ENCODE data around the gene FABP3. TPM values are rescaled to one million over a fixed set of nuclear protein-coding genes. Genes with fewer than 3 reads are reported as not detected.

FABP3 gene
- total RNA-seq, 1 donor from 2014 or later, result 148 TPM

DNA sequence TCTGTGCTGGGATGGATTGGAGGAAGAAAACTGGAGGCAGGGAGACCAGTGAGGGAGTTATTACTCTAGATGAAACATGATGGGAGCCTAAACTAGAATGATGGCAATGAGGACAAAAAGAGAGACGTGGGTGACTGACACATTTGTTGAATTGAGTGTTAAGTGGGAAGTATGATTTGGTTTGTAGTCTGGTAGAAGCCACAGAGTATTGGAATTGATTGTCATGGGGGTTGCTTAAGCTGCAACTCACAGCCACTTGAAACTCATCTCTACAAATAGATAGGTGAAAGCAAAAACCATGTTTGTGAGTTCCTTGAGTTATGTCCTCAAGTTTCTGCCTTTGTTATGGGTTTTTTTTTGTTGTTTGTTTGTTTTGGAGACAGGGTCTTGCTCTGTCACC, 28.4 kb downstream of the FABP3 start:
- H3K27ac Mint-ChIP-seq (ENCODE audit: unreplicated experiment), result no peak overlapping the region
- DNase-seq, result no peak
- no peak overlapping the region for H3K4me3 Mint-ChIP-seq (ENCODE audit: unreplicated experiment)
- no peaks in the 10 kb centered on the region for H3K36me3 Mint-ChIP-seq (ENCODE audit: unreplicated experiment)
- H3K9me3 Mint-ChIP-seq (ENCODE audit: unreplicated experiment), result no peaks in the 10 kb centered on the region
- no peaks in the 10 kb centered on the region for H3K27me3 Mint-ChIP-seq (ENCODE audit: unreplicated experiment)
- no peaks in the 10 kb centered on the region for H3K4me1 Mint-ChIP-seq (ENCODE audit: low read depth, unreplicated experiment)
- TF ChIP-seq, protein P1, sequence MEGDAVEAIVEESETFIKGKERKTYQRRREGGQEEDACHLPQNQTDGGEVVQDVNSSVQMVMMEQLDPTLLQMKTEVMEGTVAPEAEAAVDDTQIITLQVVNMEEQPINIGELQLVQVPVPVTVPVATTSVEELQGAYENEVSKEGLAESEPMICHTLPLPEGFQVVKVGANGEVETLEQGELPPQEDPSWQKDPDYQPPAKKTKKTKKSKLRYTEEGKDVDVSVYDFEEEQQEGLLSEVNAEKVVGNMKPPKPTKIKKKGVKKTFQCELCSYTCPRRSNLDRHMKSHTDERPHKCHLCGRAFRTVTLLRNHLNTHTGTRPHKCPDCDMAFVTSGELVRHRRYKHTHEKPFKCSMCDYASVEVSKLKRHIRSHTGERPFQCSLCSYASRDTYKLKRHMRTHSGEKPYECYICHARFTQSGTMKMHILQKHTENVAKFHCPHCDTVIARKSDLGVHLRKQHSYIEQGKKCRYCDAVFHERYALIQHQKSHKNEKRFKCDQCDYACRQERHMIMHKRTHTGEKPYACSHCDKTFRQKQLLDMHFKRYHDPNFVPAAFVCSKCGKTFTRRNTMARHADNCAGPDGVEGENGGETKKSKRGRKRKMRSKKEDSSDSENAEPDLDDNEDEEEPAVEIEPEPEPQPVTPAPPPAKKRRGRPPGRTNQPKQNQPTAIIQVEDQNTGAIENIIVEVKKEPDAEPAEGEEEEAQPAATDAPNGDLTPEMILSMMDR (IDR thresholded peaks at IDR 0.05; ENCODE audit: partially characterized antibody, unreplicated experiment), result no peak

DNA sequence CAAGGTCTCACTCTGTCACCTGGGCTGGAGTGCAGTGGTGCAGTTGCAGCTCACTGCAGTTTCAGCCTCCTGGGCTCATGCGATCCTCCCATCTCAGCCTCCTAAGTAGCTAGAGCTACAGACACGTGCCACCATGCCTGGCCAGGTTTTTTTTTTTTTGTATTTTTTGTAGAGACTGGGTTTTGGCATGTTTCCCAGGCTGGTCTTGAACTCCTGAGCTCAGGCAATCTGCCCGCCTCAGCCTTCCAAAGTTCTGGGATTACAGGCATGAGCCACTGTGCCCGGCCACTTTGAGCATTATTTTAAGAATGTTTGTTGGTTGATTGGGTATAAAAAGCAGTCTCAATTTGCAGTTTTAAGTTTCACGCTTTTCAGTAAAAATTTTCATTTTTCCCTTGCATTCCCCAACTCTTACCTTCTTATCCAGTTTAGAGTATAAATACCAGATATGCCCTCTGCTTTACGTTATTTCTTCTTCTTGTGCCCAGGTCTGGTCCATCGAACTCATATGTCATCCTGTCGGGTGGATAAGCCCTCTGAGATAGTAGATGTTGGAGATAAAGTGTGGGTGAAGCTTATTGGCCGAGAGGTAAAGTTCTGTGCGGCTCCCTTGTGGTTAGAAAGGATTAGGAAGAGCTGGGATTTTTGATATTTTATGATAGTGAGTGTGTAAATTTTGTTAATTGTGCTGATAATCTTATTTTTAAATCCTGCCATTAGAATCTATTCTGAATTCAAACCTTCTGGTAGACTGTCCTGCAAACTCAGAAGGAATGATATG, 36.0 kb downstream of the FABP3 start:
- Mint-ChIP-seq H3K9me3 (ENCODE audit: unreplicated experiment) (peaks cover 1% of the 10 kb centered on the region), H3K27me3 (ENCODE audit: unreplicated experiment) (no peaks in the 10 kb centered on the region), H3K36me3 (ENCODE audit: unreplicated experiment) (no peaks in the 10 kb centered on the region), H3K4me3 (ENCODE audit: unreplicated experiment) (no peak overlapping the region), H3K27ac (ENCODE audit: unreplicated experiment) (no peak overlapping the region), H3K4me1 (ENCODE audit: low read depth, unreplicated experiment) (peaks cover 3% of the 10 kb centered on the region)
- DNase-seq, result no peak
- TF ChIP-seq, protein P1 (IDR thresholded peaks at IDR 0.05; ENCODE audit: partially characterized antibody, unreplicated experiment), result no peak

DNA sequence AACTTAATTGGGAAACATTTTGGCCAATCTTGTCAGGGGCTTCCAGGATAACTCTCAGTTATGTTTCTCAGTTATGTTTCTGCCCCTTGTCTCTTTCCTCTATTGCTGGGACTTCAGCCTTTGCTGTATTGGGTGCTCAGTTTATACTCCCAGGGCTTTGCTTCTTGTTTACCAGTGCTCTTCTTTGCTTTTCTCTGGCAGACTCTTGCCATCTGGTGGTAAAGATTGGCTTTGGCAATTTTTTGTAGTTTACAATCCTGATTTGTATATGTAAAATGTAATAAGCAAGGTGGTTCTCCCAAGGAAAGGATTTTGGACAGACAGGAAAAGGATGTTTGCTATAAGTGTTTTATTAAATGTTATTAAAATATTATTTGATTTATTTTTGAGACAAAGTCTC, 37.9 kb downstream of the FABP3 start:
- H3K4me1 Mint-ChIP-seq (ENCODE audit: low read depth, unreplicated experiment), result peaks cover 6% of the 10 kb centered on the region
- H3K36me3 Mint-ChIP-seq (ENCODE audit: unreplicated experiment), result no peaks in the 10 kb centered on the region
- H3K27me3 Mint-ChIP-seq (ENCODE audit: unreplicated experiment), result no peaks in the 10 kb centered on the region
- H3K27ac Mint-ChIP-seq (ENCODE audit: unreplicated experiment), result no peak overlapping the region
- DNase-seq, result no peak
- TF ChIP-seq, protein P1 (IDR thresholded peaks at IDR 0.05; ENCODE audit: partially characterized antibody, unreplicated experiment), result no peak
- H3K4me3 Mint-ChIP-seq (ENCODE audit: unreplicated experiment), result no peak overlapping the region
- H3K9me3 Mint-ChIP-seq (ENCODE audit: unreplicated experiment), result peaks cover 1% of the 10 kb centered on the region

DNA sequence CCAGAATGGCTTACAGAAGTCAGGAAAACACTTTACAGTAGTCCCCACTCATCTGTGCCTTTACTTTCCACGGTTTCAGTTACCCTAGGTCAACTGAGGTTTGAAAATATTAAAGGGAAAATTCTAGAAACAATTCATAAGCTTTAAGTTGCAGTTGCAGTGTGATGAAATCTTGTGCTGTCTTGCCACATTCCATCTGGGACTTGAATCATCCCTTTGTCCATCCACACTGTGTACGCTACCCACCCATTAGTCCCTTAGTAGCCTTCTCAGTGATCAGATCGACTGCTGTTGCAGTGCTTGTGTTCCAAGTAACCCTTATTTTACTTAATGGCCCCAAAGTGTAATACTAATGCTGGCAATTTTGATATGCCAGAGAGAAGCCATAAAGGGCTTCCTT, 45.5 kb downstream of the FABP3 start:
- TF ChIP-seq, protein P1 (IDR thresholded peaks at IDR 0.05; ENCODE audit: partially characterized antibody, unreplicated experiment), result no peak
- H3K27ac Mint-ChIP-seq (ENCODE audit: unreplicated experiment), result peak overlapping the region; percentile 45
- H3K4me1 Mint-ChIP-seq (ENCODE audit: low read depth, unreplicated experiment), result peaks cover 21% of the 10 kb centered on the region
- no peaks in the 10 kb centered on the region for H3K27me3 Mint-ChIP-seq (ENCODE audit: unreplicated experiment)
- no peaks in the 10 kb centered on the region for H3K36me3 Mint-ChIP-seq (ENCODE audit: unreplicated experiment)
- no peaks in the 10 kb centered on the region for H3K9me3 Mint-ChIP-seq (ENCODE audit: unreplicated experiment)
- no peak for DNase-seq
- H3K4me3 Mint-ChIP-seq (ENCODE audit: unreplicated experiment), result no peak overlapping the region

DNA sequence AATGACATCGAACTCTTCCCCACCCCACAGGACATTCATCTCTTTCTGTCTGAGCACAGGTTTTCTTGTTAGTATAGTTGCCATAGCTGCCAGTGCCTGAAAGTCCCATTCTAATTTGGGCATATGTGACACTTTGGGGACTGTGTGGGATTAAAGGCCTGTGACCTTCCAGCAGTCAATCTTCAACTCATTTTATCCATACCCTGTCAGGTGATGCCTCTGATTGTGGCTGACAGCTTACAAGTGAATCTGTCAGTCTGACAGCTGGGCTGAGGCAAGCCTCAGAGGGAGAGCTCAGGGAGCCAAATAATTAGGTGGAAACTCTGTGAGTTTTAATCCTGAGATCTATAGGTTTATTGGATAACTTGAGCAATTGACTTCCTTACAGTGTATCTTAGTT, 46.4 kb downstream of the FABP3 start:
- DNase-seq, result peak; percentile 27
- H3K36me3 Mint-ChIP-seq (ENCODE audit: unreplicated experiment), result no peaks in the 10 kb centered on the region
- TF ChIP-seq, protein P1 (IDR thresholded peaks at IDR 0.05; ENCODE audit: partially characterized antibody, unreplicated experiment), result no peak
- H3K9me3 Mint-ChIP-seq (ENCODE audit: unreplicated experiment), result no peaks in the 10 kb centered on the region
- peak overlapping the region; percentile 83 for H3K27ac Mint-ChIP-seq (ENCODE audit: unreplicated experiment)
- peaks cover 21% of the 10 kb centered on the region for H3K4me1 Mint-ChIP-seq (ENCODE audit: low read depth, unreplicated experiment)
- no peaks in the 10 kb centered on the region for H3K27me3 Mint-ChIP-seq (ENCODE audit: unreplicated experiment)
- peak overlapping the region; percentile 13 for H3K4me3 Mint-ChIP-seq (ENCODE audit: unreplicated experiment)

All from glutamatergic neuron (in vitro differentiated cells).